GM19193 (cell line): ENCODE data around the gene DPY30.

Source experiments
- POLR2A ChIP-seq: IDR thresholded peaks from 4 replicates; pipeline ENCODE4 v1.6.1; 2011; ENCODE audit not compliant: insufficient read depth, insufficient read length; ENCODE audit errors: extremely low read depth

DPY30 gene

GRCh38 chr2:31986906-31987305, 52.7 kb downstream of the DPY30 start:
- no peak for TF ChIP-seq POLR2A

- no peak for TF ChIP-seq POLR2A
Observed at GRCh38 chr2:31983762-31984467, 55.7 kb downstream of the DPY30 start.

- TF ChIP-seq POLR2A = no peak
Observed at GRCh38 chr2:31980674-31981356, 58.8 kb downstream of the DPY30 start.

GRCh38 chr2:31979956-31980355, 59.6 kb downstream of the DPY30 start:
- TF ChIP-seq POLR2A = no peak

GRCh38 chr2:31979018-31979417, 60.6 kb downstream of the DPY30 start:
- no peak for TF ChIP-seq POLR2A

GRCh38 chr2:31978436-31978835, 61.2 kb downstream of the DPY30 start:
- TF ChIP-seq POLR2A = no peak
